ENCODE data around the gene CYP2W1. TPM values are rescaled to one million over a fixed set of nuclear protein-coding genes. Genes with fewer than 3 reads are reported as not detected.

The CYP2W1 gene
- total RNA-seq, 4 donors from 2014 or later = 5.7 to 18.6 (median 12.1) TPM

Small RNAs within 50 kb of the gene (small RNA-seq; reads per million reads assigned to genes)
- 10.2 reads per million, percentile 90 among the genes with 10 or more reads in this experiment for gene MIR339

Other genes with a start within 250 kb of the CYP2W1 start
- gene SUN1, start 150.7 kb upstream of the CYP2W1 start, total RNA-seq = 100 to 1,000 TPM; 243 to 263 (median 244) TPM
- gene GET4, start 106.6 kb upstream of the CYP2W1 start, total RNA-seq = 10 to 100 TPM; 29.8 to 50.2 (median 38.3) TPM
- 10 to 100 TPM; 29.3 to 53.0 (median 39.6) TPM for gene ADAP1, start 28.5 kb upstream of the CYP2W1 start, total RNA-seq
- 10 to 100 TPM; 10.8 to 21.3 (median 11.2) TPM for gene COX19, start 7.6 kb upstream of the CYP2W1 start, total RNA-seq
- gene GPR146, start 61.4 kb downstream of the CYP2W1 start, total RNA-seq = 10 to 100 TPM; 27.8 to 91.8 (median 59.1) TPM
- 10 to 100 TPM in 1 of 4 donors, 1 to 10 TPM in 3; 6.1 to 12.4 (median 8.7) TPM for gene GPER1, start 104.9 kb downstream of the CYP2W1 start, total RNA-seq
- 10 to 100 TPM; 29.7 to 36.8 (median 33.7) TPM for gene ZFAND2A, start 177.0 kb downstream of the CYP2W1 start, total RNA-seq
- gene UNCX, start 249.7 kb downstream of the CYP2W1 start, total RNA-seq = not detected